Mucosa of descending colon (tissue), 3 donors: ENCODE measurements around the gene PLAGL1. TPM values are rescaled to one million over a fixed set of nuclear protein-coding genes. Genes with fewer than 3 reads are reported as not detected.

Experiments
- ATAC-seq: fragments of 200-7000 bp; cut with Tn5 transposase; one replicate; pipeline ENCODE4 v1.9.1; 2020; ENCODE audit warnings: mild to moderate bottlenecking, moderate library complexity
- DNase-seq, 3 donors: peaks; one replicate each; pipeline ENCODE4 v3.0.0-alpha.2; 2020
- H3K36me3 ChIP-seq: fragments of 200-600 bp; one replicate; pipeline ENCODE4 v1.8.0; 2021; ENCODE audit warnings: low read depth, mild to moderate bottlenecking
- H3K4me1 ChIP-seq: fragments of 200-600 bp; one replicate; pipeline ENCODE4 v1.8.0; 2021; ENCODE audit warnings: low read depth, mild to moderate bottlenecking
- H3K4me3 ChIP-seq: fragments of 200-600 bp; one replicate; pipeline ENCODE4 v1.8.0; 2021; ENCODE audit warnings: mild to moderate bottlenecking
- H3K9me3 ChIP-seq: fragments of 200-600 bp; one replicate; pipeline ENCODE4 v1.8.0; 2021; ENCODE audit warnings: mild to moderate bottlenecking
- intact Hi-C, 2 donors: fragments of 100-400 bp; cut with DNase I in 1 of 2; cut with micrococcal nuclease in 1 of 2; formaldehyde crosslinking; loops; one replicate each; pipeline versions ENCODE4 v1.11.0 to v1.11.1; 2022; cut with DNase I, micrococcal nuclease
- long read RNA-seq, 2 donors: library from polyadenylated mRNA; unstranded; transcript quantifications; one replicate each; pipeline ENCODE4 v2.0.0, GENCODE V29; 2019 to 2021
- total RNA-seq, 3 donors: library from RNA; stranded (reverse); fragmentation: NEBNext Ultra II Directional in 2 of 3; extraction: Animal tissue kit (Norgen Biotek cat#: 25700) in 2 of 3; gene quantifications; one replicate each; pipeline versions ENCODE4 v1.2.1 to v1.2.4, GENCODE V29; 2021 to 2023
- TF ChIP-seq, protein P1 (sequence below): fragments of 200-600 bp; IDR thresholded peaks from one replicate; pipeline ENCODE4 v1.8.0; 2022; ENCODE audit warnings: antibody characterized with exemption, mild to moderate bottlenecking
- donor health status: DM: no; HTN: no; CAD: no; lungs with moderate emphysema.
- donor health status: DM: no; HTN: no; CAD: no.
- donor health status: DM: no; HTN: yes; CAD: no.

Gene PLAGL1, protein sequence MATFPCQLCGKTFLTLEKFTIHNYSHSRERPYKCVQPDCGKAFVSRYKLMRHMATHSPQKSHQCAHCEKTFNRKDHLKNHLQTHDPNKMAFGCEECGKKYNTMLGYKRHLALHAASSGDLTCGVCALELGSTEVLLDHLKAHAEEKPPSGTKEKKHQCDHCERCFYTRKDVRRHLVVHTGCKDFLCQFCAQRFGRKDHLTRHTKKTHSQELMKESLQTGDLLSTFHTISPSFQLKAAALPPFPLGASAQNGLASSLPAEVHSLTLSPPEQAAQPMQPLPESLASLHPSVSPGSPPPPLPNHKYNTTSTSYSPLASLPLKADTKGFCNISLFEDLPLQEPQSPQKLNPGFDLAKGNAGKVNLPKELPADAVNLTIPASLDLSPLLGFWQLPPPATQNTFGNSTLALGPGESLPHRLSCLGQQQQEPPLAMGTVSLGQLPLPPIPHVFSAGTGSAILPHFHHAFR
- total RNA-seq = 10 to 100 TPM; 25.4 to 49.5 (median 46.0) TPM
- long read RNA-seq, donor 1, partial matches to known transcripts = 0 of 23 reads
- long read RNA-seq, donor 1, other reads (novel, unspliced or antisense) = 16 of 23 reads
- long read RNA-seq, donor 2, partial matches to known transcripts = 2 of 5 reads
- long read RNA-seq, donor 2, other reads (novel, unspliced or antisense) = 2 of 5 reads

DNA sequence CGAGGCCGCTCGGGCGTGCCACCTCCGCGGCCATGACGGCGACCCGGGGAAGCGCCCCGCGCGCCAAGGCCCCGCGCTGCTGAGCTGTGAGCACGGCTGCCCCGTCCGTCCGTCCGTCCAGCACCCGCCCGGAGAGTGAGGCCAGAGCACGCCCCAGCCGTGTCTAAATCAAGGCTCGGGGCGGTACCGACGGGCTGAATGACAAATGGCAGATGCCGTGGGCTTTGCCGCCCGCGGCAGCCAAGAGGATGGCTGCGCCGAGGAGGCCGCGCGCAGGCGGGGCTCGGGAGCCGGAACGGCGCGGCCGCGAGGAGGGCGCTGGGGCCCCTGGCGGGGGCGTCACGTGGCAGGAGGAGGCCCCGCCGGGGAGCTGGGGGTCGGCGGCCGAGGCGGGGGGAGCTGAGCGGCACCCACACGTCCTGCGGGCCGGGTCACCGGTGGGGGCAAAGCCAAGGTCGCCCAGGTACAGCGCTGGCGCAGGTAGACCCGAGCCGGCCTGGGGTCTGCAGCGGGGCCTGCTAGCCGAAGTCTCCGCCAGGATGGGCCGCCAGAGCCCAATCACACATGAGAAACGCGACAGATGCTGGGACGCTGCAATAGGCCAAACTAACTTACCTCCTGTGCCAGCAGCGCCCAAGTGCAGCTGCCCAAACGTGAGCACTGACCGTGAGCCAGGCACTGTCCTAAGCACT lies at the start of gene PLAGL1:
Gene PLAGL1 (minus strand): TSS at position 140 of the 692 bp plus-strand sequence. CDS start 60,123 bp downstream, outside the sequence.
- Histone ChIP-seq H3K9me3 (no peaks in the 10 kb centered on the region), H3K4me1 (peaks cover under 1% of the 10 kb centered on the region), H3K36me3 (no peaks in the 10 kb centered on the region), H3K4me3 (peak within 1 kb of the TSS; percentile 40)
- DNase-seq (peak; percentile 74 to 82 (median 79)), ATAC-seq (peak; percentile 92)
- intact Hi-C loops = no loop called here
- TF ChIP-seq, protein P1, sequence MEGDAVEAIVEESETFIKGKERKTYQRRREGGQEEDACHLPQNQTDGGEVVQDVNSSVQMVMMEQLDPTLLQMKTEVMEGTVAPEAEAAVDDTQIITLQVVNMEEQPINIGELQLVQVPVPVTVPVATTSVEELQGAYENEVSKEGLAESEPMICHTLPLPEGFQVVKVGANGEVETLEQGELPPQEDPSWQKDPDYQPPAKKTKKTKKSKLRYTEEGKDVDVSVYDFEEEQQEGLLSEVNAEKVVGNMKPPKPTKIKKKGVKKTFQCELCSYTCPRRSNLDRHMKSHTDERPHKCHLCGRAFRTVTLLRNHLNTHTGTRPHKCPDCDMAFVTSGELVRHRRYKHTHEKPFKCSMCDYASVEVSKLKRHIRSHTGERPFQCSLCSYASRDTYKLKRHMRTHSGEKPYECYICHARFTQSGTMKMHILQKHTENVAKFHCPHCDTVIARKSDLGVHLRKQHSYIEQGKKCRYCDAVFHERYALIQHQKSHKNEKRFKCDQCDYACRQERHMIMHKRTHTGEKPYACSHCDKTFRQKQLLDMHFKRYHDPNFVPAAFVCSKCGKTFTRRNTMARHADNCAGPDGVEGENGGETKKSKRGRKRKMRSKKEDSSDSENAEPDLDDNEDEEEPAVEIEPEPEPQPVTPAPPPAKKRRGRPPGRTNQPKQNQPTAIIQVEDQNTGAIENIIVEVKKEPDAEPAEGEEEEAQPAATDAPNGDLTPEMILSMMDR = no peak

DNA sequence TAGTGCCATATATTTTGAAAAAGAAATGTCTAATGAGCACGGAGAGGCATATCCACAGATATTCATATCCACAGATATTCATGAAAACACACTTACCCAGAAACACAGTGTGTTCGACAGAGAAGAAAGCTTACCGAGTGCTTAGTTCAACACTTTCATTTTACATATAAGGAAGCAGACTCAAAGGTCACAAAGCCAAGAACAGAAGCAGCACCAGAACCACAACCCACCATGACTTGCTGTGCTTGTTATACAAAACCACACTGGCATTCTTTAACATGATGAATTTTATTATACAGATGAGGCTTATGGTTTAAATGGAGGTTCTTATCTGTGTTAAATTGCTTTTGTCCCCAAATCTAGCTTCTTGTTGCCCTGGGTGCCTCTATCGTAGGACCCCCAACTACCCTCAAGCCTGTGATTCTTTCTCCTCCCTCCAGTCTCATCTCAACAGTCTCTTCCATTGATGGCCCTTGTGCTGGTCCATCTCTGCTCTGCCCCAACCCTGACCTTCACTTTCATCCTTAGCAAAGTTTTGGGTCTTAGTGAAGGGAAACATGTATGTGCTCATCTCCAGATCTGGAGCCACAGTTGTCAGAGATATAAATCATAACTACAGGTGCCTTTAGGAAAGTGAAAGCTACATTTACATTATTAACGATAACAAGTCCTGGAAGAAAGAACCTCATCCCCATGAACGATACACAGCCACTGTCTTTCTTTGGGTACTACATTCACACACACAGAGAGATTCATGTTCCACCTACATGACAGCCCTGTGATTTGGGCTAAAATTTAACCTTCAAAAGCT lies 47.3 kb upstream of the PLAGL1 start:
- ATAC-seq (peak; percentile 90), DNase-seq (peak in 1 of 3 donors; percentile 44)
- intact Hi-C loops = no loop called here
- Histone ChIP-seq H3K4me1 (peaks cover 13% of the 10 kb centered on the region), H3K4me3 (no peak overlapping the region), H3K9me3 (no peaks in the 10 kb centered on the region), H3K36me3 (no peaks in the 10 kb centered on the region)
- TF ChIP-seq, protein P1 = no peak

DNA sequence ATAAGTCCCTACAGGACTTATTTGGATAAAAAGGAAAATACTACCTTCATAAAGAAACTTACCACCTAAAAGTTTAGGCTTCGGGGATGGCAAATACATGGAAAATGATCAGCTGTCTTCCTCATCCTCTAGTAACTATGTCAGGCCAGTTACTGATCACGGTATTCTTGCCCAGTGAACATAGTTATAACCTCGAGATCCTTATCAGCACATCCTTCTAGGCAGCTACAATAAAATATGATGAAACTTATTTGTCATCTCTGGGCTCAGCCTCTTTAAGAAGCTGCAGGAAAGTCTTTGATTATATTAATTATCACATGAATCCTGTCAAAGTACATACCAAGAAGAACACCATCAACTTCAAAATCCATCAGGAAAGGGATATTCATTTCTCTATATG lies 45.5 kb upstream of the PLAGL1 start:
- intact Hi-C loops = no loop called here
- peaks cover 13% of the 10 kb centered on the region for H3K4me1 ChIP-seq
- ATAC-seq (peak; percentile 61), DNase-seq (no peak)
- H3K9me3 ChIP-seq = no peaks in the 10 kb centered on the region
- H3K4me3 ChIP-seq = no peak overlapping the region
- H3K36me3 ChIP-seq = no peaks in the 10 kb centered on the region
- TF ChIP-seq, protein P1 = no peak

DNA sequence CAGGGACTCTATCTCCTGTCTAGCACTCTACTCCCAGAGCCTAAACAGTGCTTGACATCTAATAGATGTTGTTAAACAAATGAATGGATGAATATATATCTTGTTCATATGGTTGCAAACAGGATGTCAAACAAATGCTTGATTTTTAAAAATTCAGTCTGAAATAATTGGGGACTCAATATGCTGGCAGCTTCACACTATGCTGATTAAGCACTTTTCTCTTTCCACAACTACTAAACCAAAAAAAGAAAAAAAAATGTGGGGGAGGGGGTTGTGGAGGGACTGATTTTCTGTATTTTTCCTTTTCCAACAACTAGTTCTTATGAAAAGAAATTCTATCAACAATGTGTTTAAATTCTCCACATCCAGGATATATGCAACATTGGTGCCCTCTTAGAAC lies 44.4 kb upstream of the PLAGL1 start:
- TF ChIP-seq, protein P1 = no peak
- Histone ChIP-seq H3K4me1 (peaks cover 13% of the 10 kb centered on the region), H3K9me3 (no peaks in the 10 kb centered on the region), H3K4me3 (no peak overlapping the region), H3K36me3 (no peaks in the 10 kb centered on the region)
- intact Hi-C loops = no loop called here
- ATAC-seq (no peak), DNase-seq (no peak)

DNA sequence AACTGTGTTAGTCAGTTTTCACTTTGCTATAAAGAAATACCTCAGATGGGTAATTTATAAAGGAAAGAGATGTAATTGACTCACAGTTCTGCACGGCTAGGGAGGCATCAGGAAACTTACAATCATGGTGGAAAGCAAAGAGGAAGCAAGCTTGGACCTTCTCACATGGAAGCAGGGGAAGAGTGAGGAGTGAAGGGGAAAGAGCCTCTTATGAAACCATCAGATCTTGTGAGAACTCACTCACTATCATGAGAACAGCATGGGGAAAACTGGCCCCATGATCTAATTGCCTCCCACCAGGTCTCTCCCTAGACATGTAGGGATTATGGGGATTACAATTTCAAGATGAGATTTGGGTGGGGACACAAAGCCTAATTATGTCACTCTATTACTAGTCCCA lies 41.3 kb upstream of the PLAGL1 start:
- TF ChIP-seq, protein P1 = no peak
- Histone ChIP-seq H3K36me3 (no peaks in the 10 kb centered on the region), H3K4me1 (peaks cover 6% of the 10 kb centered on the region), H3K9me3 (peaks cover 2% of the 10 kb centered on the region), H3K4me3 (no peak overlapping the region)
- ATAC-seq = no peak
- DNase-seq = no peak
- intact Hi-C loops = no loop called here
